Liver (tissue), 9 donors: ENCODE data around the gene KNCN. TPM values are rescaled to one million over a fixed set of nuclear protein-coding genes. Genes with fewer than 3 reads are reported as not detected.

Experiments
- DNase-seq: peaks from one replicate; pipeline ENCODE4 v3.0.0-alpha.2; 2017; ENCODE audit warnings: low spot score
- H3K27ac ChIP-seq, 2 donors: one replicate each; pipeline ENCODE4 v1.7.0; 2013; ENCODE audit warnings: inconsistent platforms in 2 of 2, low read length in 2 of 2, control low read depth in 1 of 2, low read depth in 1 of 2, mild to moderate bottlenecking in 1 of 2
- H3K27me3 ChIP-seq, 4 donors: one replicate each; pipeline versions ENCODE4 v1.6.1 to v1.7.0; 2013; ENCODE audit warnings: low read length in 3 of 4, inconsistent platforms in 1 of 4, mild to moderate bottlenecking in 1 of 4, moderate library complexity in 1 of 4; ENCODE audit not compliant: control insufficient read depth in 4 of 4, insufficient read depth in 4 of 4
- H3K36me3 ChIP-seq, 4 donors: one replicate each; pipeline versions ENCODE4 v1.6.1 to v1.7.0; 2013; ENCODE audit warnings: low read length in 3 of 4, mild to moderate bottlenecking in 3 of 4, low read depth in 1 of 4, moderate library complexity in 1 of 4; ENCODE audit not compliant: control insufficient read depth in 4 of 4, insufficient read depth in 3 of 4
- H3K4me1 ChIP-seq, 4 donors: one replicate each; pipeline versions ENCODE4 v1.6.1 to v1.7.0; 2013; ENCODE audit warnings: low read length in 3 of 4, mild to moderate bottlenecking in 3 of 4, moderate library complexity in 1 of 4; ENCODE audit not compliant: control insufficient read depth in 4 of 4, insufficient read depth in 4 of 4
- H3K4me3 ChIP-seq, 3 donors: one replicate each; pipeline versions ENCODE4 v1.6.1 to v1.7.0; 2013; ENCODE audit warnings: low read length in 3 of 3, control low read depth in 1 of 3, low read depth in 1 of 3, mild to moderate bottlenecking in 1 of 3
- H3K9ac ChIP-seq, 2 donors: one replicate each; pipeline ENCODE4 v1.7.0; 2013; ENCODE audit warnings: low read length in 2 of 2, mild to moderate bottlenecking in 2 of 2, moderate library complexity in 2 of 2, control low read depth in 1 of 2, low read depth in 1 of 2
- H3K9me3 ChIP-seq, 4 donors: one replicate each; pipeline versions ENCODE4 v1.6.1 to v1.7.0; 2013; ENCODE audit warnings: low read length in 3 of 4; ENCODE audit not compliant: control insufficient read depth in 4 of 4
- EGR1 ChIP-seq, 2 donors: IDR thresholded peaks; 2 replicates each; pipeline ENCODE4 v1.6.1; 2016 to 2018; ENCODE audit warnings: antibody characterized with exemption in 2 of 2, low read depth in 2 of 2
- FOXA1 ChIP-seq: IDR thresholded peaks from 2 replicates; pipeline ENCODE4 v1.6.1; 2016; ENCODE audit warnings: antibody characterized with exemption
- FOXA2 ChIP-seq: IDR thresholded peaks from 2 replicates; pipeline ENCODE4 v1.6.1; 2016; ENCODE audit warnings: antibody characterized with exemption
- GABPA ChIP-seq, 2 donors: IDR thresholded peaks in 1 of 2; conservative IDR thresholded peaks in 1 of 2; 2 replicates each; pipeline ENCODE4 v1.6.1; 2016; ENCODE audit warnings: antibody characterized with exemption in 2 of 2, mild to moderate bottlenecking in 1 of 2, moderate library complexity in 1 of 2
- HNF4A ChIP-seq, 2 donors: conservative IDR thresholded peaks; 2 replicates each; pipeline ENCODE4 v1.6.1; 2016; ENCODE audit warnings: antibody characterized with exemption in 2 of 2, mild to moderate bottlenecking in 2 of 2
- HNF4G ChIP-seq: IDR thresholded peaks from 2 replicates; pipeline ENCODE4 v1.6.1; 2016; ENCODE audit warnings: antibody characterized with exemption
- JUND ChIP-seq, 2 donors: IDR thresholded peaks; 2 replicates each; pipeline ENCODE4 v1.6.1; 2016; ENCODE audit warnings: antibody characterized with exemption in 2 of 2
- NR2F2 ChIP-seq: IDR thresholded peaks from 2 replicates; pipeline ENCODE4 v1.6.1; 2016; ENCODE audit warnings: antibody characterized with exemption
- RAD21 ChIP-seq, 2 donors: IDR thresholded peaks; 2 replicates each; pipeline ENCODE4 v1.6.1; 2016; ENCODE audit warnings: antibody characterized with exemption in 2 of 2, mild to moderate bottlenecking in 2 of 2
- REST ChIP-seq: IDR thresholded peaks from 2 replicates; pipeline ENCODE4 v1.6.1; 2016; ENCODE audit warnings: antibody characterized with exemption, mild to moderate bottlenecking
- SP1 ChIP-seq: IDR thresholded peaks from 2 replicates; pipeline ENCODE4 v1.6.1; 2018; ENCODE audit warnings: antibody characterized with exemption, mild to moderate bottlenecking
- TAF1 ChIP-seq: conservative IDR thresholded peaks from 2 replicates; pipeline ENCODE4 v1.6.1; 2016; ENCODE audit warnings: antibody characterized with exemption, mild to moderate bottlenecking
- WGBS: extraction: QIAGEN DNeasy Blood & Tissue Kit; methylation state at CpG from one replicate; pipeline ENCODE4 v1.1.7; 2013; 5-methylcytosine and 5-hydroxymethylcytosine counted together
- polyA plus RNA-seq, 2 donors: library from polyadenylated mRNA; stranded (reverse) in 1 of 2; unstranded in 1 of 2; fragments of 200-250 nt in 1 of 2; fragments of >200 nt in 1 of 2; fragmentation: Nextera tagmentation in 1 of 2; extraction: Ambion mirVana in 1 of 2; gene quantifications; one replicate each; pipeline versions ENCODE4 v1.2.1 to v1.2.3, GENCODE V29; 2013 to 2015
- total RNA-seq, 2 donors: library from RNA; depleted of rRNA; stranded (reverse); fragments of >200 nt; gene quantifications; one replicate each; pipeline ENCODE4 v1.2.3, GENCODE V29; 2014
- TF ChIP-seq, protein P1 (sequence below): IDR thresholded peaks from 2 replicates; pipeline ENCODE4 v1.6.1; 2016; ENCODE audit warnings: antibody characterized with exemption
- TF ChIP-seq, protein P2 (sequence below): IDR thresholded peaks from 2 replicates; pipeline ENCODE4 v1.6.1; 2016; ENCODE audit warnings: antibody characterized with exemption
- TF ChIP-seq, protein P3 (sequence below): IDR thresholded peaks from 2 replicates; pipeline ENCODE4 v1.6.1; 2016; ENCODE audit warnings: antibody characterized with exemption
- TF ChIP-seq, protein P4 (sequence below): fragments of 150-350 bp; IDR thresholded peaks from 2 replicates; pipeline ENCODE4 v1.5.1; 2017; ENCODE audit warnings: improper control_type of control experiment, low read depth, low read length; ENCODE audit not compliant: missing input control
- donor health status: healthy.
- donor health status: healthy.
- donor health status: healthy.
- donor health status: healthy.
- donor health status: healthy.

KNCN gene
- total and polyA plus RNA-seq, 4 donors = not detected

GRCh38 chr1:46587069-46587468, 35.6 kb upstream of the KNCN start:
- no peak overlapping the region for H3K27ac ChIP-seq
- TF ChIP-seq HNF4A (conservative IDR thresholded peaks at IDR 0.05) = no peak
- TF ChIP-seq, protein P1, sequence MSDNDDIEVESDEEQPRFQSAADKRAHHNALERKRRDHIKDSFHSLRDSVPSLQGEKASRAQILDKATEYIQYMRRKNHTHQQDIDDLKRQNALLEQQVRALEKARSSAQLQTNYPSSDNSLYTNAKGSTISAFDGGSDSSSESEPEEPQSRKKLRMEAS = peak; percentile 40
- H3K4me1 ChIP-seq = no peaks in the 10 kb centered on the region
- H3K36me3 ChIP-seq = peaks cover 6 to 68% (median 46%) of the 10 kb centered on the region in 4 donors
- WGBS = 85% methylated on average over 7 of the region's 7 CpGs
- no peak for DNase-seq
- H3K9me3 ChIP-seq = peaks cover 0 to 4% (median 0%) of the 10 kb centered on the region in 4 donors
- H3K9ac ChIP-seq = no peak overlapping the region
- no peaks in the 10 kb centered on the region for H3K27me3 ChIP-seq
- H3K4me3 ChIP-seq = no peak overlapping the region

- Histone ChIP-seq H3K27me3 (no peaks in the 10 kb centered on the region), H3K4me1 (no peaks in the 10 kb centered on the region), H3K27ac (no peak overlapping the region), H3K9me3 (peaks cover 0 to 4% (median 0%) of the 10 kb centered on the region in 4 donors), H3K36me3 (peaks cover 5 to 64% (median 38%) of the 10 kb centered on the region in 4 donors), H3K9ac (no peak overlapping the region), H3K4me3 (no peak overlapping the region)
- TF ChIP-seq HNF4A (conservative IDR thresholded peaks at IDR 0.05) = no peak
- TF ChIP-seq, protein P2, sequence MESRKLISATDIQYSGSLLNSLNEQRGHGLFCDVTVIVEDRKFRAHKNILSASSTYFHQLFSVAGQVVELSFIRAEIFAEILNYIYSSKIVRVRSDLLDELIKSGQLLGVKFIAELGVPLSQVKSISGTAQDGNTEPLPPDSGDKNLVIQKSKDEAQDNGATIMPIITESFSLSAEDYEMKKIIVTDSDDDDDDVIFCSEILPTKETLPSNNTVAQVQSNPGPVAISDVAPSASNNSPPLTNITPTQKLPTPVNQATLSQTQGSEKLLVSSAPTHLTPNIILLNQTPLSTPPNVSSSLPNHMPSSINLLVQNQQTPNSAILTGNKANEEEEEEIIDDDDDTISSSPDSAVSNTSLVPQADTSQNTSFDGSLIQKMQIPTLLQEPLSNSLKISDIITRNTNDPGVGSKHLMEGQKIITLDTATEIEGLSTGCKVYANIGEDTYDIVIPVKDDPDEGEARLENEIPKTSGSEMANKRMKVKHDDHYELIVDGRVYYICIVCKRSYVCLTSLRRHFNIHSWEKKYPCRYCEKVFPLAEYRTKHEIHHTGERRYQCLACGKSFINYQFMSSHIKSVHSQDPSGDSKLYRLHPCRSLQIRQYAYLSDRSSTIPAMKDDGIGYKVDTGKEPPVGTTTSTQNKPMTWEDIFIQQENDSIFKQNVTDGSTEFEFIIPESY = no peak
- TF ChIP-seq, protein P1 = no peak
- no peak for TF ChIP-seq GABPA (IDR thresholded peaks at IDR 0.05 in 1 of 2, conservative IDR thresholded peaks at IDR 0.05 in 1 of 2)
- TF ChIP-seq TAF1 = no peak
- TF ChIP-seq NR2F2 = no peak
- no peak for TF ChIP-seq JUND (IDR thresholded peaks at IDR 0.05)
- TF ChIP-seq HNF4G = no peak
- TF ChIP-seq EGR1 (IDR thresholded peaks at IDR 0.05; ENCODE audit: low read depth in 2 of 2) = no peak
- no peak for DNase-seq
- 89% methylated on average over 12 of the region's 12 CpGs for WGBS
Measured at GRCh38 chr1:46585312-46585938, 34.0 kb upstream of the KNCN start.

DNA sequence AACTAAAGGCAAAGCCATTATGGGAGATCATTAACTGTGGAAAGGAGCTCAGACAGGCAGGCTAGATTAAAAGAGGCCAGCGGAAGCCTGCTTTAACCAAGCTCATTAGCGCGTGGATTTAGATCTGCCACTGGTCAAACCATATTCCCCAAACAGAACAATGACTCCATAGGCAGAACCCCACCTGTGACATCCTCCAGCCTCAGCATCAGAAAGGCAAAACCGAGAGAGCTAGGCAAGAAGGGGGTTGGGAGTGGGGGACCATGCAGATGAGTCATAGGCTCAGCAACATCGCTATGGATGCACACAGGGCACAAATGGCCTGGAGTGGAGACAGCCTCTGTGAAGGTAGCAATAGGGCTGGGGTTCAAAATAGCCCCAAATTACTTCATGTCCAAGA, 32.0 kb upstream of the KNCN start:
- no peaks in the 10 kb centered on the region for H3K9me3 ChIP-seq
- no peaks in the 10 kb centered on the region for H3K27me3 ChIP-seq
- no peak for DNase-seq
- WGBS = 96% methylated on average over 5 of the region's 5 CpGs
- H3K4me1 ChIP-seq = no peaks in the 10 kb centered on the region
- no peak overlapping the region for H3K4me3 ChIP-seq
- no peak overlapping the region for H3K27ac ChIP-seq
- H3K9ac ChIP-seq = no peak overlapping the region
- peaks cover 0 to 51% (median 33%) of the 10 kb centered on the region in 4 donors for H3K36me3 ChIP-seq
- TF ChIP-seq TAF1 (no peak), JUND (IDR thresholded peaks at IDR 0.05) (no peak), RAD21 (IDR thresholded peaks at IDR 0.05) (no peak), HNF4A (conservative IDR thresholded peaks at IDR 0.05) (no peak), FOXA1 (no peak), GABPA (IDR thresholded peaks at IDR 0.05 in 1 of 2, conservative IDR thresholded peaks at IDR 0.05 in 1 of 2) (no peak), FOXA2 (no peak), HNF4G (no peak), NR2F2 (no peak), REST (no peak), SP1 (no peak)
- TF ChIP-seq, protein P3, sequence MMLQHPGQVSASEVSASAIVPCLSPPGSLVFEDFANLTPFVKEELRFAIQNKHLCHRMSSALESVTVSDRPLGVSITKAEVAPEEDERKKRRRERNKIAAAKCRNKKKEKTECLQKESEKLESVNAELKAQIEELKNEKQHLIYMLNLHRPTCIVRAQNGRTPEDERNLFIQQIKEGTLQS = no peak
- TF ChIP-seq, protein P4, sequence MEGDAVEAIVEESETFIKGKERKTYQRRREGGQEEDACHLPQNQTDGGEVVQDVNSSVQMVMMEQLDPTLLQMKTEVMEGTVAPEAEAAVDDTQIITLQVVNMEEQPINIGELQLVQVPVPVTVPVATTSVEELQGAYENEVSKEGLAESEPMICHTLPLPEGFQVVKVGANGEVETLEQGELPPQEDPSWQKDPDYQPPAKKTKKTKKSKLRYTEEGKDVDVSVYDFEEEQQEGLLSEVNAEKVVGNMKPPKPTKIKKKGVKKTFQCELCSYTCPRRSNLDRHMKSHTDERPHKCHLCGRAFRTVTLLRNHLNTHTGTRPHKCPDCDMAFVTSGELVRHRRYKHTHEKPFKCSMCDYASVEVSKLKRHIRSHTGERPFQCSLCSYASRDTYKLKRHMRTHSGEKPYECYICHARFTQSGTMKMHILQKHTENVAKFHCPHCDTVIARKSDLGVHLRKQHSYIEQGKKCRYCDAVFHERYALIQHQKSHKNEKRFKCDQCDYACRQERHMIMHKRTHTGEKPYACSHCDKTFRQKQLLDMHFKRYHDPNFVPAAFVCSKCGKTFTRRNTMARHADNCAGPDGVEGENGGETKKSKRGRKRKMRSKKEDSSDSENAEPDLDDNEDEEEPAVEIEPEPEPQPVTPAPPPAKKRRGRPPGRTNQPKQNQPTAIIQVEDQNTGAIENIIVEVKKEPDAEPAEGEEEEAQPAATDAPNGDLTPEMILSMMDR = no peak
- TF ChIP-seq, protein P1 = no peak
